ENCODE results near the gene EEF2. TPM values are rescaled to one million over a fixed set of nuclear protein-coding genes. Genes with fewer than 3 reads are reported as not detected.

Gene EEF2
- total and polyA plus RNA-seq, 2 of the 4 experiments (the other 2 are of a cell fraction): 1,505 to 2,161 TPM

DNA sequence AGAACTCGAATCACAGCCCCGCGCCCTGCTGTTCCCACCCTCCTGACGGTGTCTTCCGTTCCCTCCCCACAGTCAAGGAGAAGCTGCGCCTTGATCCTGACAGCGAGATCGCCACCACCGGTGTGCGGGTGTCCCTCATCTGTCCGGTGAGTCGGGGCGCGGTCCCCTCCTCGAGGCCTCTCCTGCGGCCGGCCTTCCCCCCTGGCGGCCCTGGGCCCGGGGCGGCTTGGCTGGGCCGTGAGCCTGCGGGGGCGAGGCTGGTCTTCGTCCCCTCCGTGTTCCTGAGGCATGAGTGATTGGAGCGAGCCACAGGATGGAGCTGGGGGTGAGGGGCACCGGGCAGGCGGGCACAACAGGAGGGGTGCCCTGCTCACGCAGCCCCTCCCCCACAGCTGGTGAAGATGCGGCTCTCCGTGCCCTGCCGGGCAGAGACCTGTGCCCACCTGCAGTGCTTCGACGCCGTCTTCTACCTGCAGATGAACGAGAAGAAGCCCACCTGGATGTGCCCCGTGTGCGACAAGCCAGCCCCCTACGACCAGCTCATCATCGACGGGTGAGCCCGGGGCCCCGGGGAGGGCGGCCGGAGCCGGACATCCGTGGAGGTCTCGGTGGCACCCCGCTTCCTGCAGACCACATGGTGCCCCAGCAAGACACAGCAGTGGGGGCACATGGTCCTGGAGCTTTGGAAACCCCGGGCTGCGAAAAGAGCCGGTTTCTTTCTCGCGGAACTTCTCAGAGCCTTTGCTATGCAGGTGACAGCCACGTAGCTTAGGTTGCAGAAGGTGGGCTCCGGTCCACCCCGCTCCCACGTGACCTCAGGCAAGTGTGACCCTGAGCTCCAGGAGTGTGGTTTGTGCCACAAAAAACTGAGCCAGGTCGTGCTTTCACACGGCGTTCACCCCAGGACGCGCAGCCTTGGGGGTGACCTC is 48.0 kb upstream of the EEF2 start:
- no TSS peak for BruUV-seq (replicated peaks)
- Histone ChIP-seq H3K4me2 (ENCODE audit: low read depth, low read length) (no peak overlapping the region), H2BK5ac (ENCODE audit: low read depth, low read length, poor library complexity, severe bottlenecking) (no peak overlapping the region), H2AK5ac (ENCODE audit: low read depth, low read length) (no peak overlapping the region), H3K23ac (ENCODE audit: low read depth, low read length) (no peak overlapping the region), H3K14ac (replicated peaks; ENCODE audit: low read depth, low read length) (no peak overlapping the region), H2BK120ac (ENCODE audit: low read depth, low read length) (no peak overlapping the region), H3K9me3 (ENCODE audit: control insufficient read depth, insufficient read depth, low read length) (no peaks in the 10 kb centered on the region), H3K27me3 (ENCODE audit: control insufficient read depth, insufficient read depth, low read length) (no peaks in the 10 kb centered on the region), H3K9ac (ENCODE audit: low read depth, low read length) (no peak overlapping the region), H3K9me1 (ENCODE audit: insufficient read depth, low read length) (peaks cover 14% of the 10 kb centered on the region), H3K56ac (ENCODE audit: extremely low read depth, insufficient read depth, low read length) (no peak overlapping the region), H2AFZ (replicated peaks; ENCODE audit: low read length, poor library complexity) (peak overlapping the region; percentile 24), H3K4ac (ENCODE audit: low read depth, low read length) (no peak overlapping the region), H3K4me3 (ENCODE audit: insufficient read depth, low read depth, low read length) (no peak overlapping the region), H2AK9ac (replicated peaks; ENCODE audit: low read depth, low read length, poor library complexity) (no peak overlapping the region), H3K18ac (ENCODE audit: low read depth, low read length) (no peak overlapping the region), H2BK20ac (ENCODE audit: low read depth, low read length) (no peak overlapping the region), H2BK15ac (ENCODE audit: low read depth, low read length) (no peak overlapping the region), H4K91ac (ENCODE audit: insufficient read depth, low read depth, low read length) (no peak overlapping the region), H3K36me3 (ENCODE audit: control insufficient read depth, insufficient read depth, low read length) (peaks cover 69% of the 10 kb centered on the region), H3K4me1 (ENCODE audit: control insufficient read depth, insufficient read depth, low read length) (no peaks in the 10 kb centered on the region), H4K5ac (ENCODE audit: low read depth, low read length) (no peak overlapping the region), H4K20me1 (ENCODE audit: insufficient read depth, low read length) (peaks cover 21% of the 10 kb centered on the region; the same call in 1 of the 2 replicates), H4K8ac (ENCODE audit: low read depth in 2 of 2, low read length in 2 of 2) (no peak overlapping the region), H3K79me1 (ENCODE audit: low read depth in 1 of 2, low read length in 2 of 2) (peaks cover 12 to 16% of the 10 kb centered on the region in 2 experiments; a peak in 3 of 4 replicates), H3K27ac (ENCODE audit: insufficient read depth, low read length) (no peak overlapping the region)
- ChIA-PET CTCF (no interaction called here), POLR2A (ENCODE audit: unreplicated experiment) (no interaction called here)
- DNase-seq (no peak), ATAC-seq (ENCODE audit: low read depth) (no peak)
- WGBS, 2 experiments (ENCODE audit: extremely low coverage in 2 of 2, insufficient read length in 1 of 2): 95% methylated on average over 44 of the region's 63 CpGs; no CpG with 5 or more reads in 1 of the 2 experiments
- intact Hi-C loops (cut with micrococcal nuclease) (no loop called here), in situ Hi-C loops (cut with MboI; ENCODE audit: low sequenced_read_pairs) (no loop called here), dilution Hi-C loops (cut with HindIII; ENCODE audit: low sequenced_read_pairs, unreplicated experiment) (no loop called here)
- TF ChIP-seq MAZ (IDR thresholded peaks at IDR 0.05; ENCODE audit: borderline replicate concordance, low read depth, low read length) (no peak), MAFK (IDR thresholded peaks at IDR 0.05; ENCODE audit: low read depth, low read length) (no peak), CEBPB (IDR thresholded peaks at IDR 0.05; ENCODE audit: low read depth, low read length) (no peak), SMC3 (IDR thresholded peaks at IDR 0.05; ENCODE audit: low read depth, low read length) (no peak), CHD1 (IDR thresholded peaks at IDR 0.05; ENCODE audit: low read depth, low read length) (no peak), MXI1 (IDR thresholded peaks at IDR 0.05; ENCODE audit: borderline replicate concordance, low read depth, low read length) (no peak), BHLHE40 (IDR thresholded peaks at IDR 0.05; ENCODE audit: low read depth, low read length) (no peak), FOS (IDR thresholded peaks at IDR 0.05; ENCODE audit: low read depth, low read length) (no peak), RFX5 (IDR thresholded peaks at IDR 0.05; ENCODE audit: low read depth, low read length) (no peak), POLR2A (IDR thresholded peaks at IDR 0.05; ENCODE audit: low read depth, low read length) (no peak), RAD21 (IDR thresholded peaks at IDR 0.05; ENCODE audit: low read length) (no peak), NFE2L2 (IDR thresholded peaks at IDR 0.05; ENCODE audit: low read depth, low read length) (no peak)
- TF ChIP-seq, protein P1, sequence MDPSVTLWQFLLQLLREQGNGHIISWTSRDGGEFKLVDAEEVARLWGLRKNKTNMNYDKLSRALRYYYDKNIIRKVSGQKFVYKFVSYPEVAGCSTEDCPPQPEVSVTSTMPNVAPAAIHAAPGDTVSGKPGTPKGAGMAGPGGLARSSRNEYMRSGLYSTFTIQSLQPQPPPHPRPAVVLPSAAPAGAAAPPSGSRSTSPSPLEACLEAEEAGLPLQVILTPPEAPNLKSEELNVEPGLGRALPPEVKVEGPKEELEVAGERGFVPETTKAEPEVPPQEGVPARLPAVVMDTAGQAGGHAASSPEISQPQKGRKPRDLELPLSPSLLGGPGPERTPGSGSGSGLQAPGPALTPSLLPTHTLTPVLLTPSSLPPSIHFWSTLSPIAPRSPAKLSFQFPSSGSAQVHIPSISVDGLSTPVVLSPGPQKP (IDR thresholded peaks at IDR 0.05; ENCODE audit: borderline replicate concordance, low read depth, low read length): no peak
- TF ChIP-seq, protein P2, sequence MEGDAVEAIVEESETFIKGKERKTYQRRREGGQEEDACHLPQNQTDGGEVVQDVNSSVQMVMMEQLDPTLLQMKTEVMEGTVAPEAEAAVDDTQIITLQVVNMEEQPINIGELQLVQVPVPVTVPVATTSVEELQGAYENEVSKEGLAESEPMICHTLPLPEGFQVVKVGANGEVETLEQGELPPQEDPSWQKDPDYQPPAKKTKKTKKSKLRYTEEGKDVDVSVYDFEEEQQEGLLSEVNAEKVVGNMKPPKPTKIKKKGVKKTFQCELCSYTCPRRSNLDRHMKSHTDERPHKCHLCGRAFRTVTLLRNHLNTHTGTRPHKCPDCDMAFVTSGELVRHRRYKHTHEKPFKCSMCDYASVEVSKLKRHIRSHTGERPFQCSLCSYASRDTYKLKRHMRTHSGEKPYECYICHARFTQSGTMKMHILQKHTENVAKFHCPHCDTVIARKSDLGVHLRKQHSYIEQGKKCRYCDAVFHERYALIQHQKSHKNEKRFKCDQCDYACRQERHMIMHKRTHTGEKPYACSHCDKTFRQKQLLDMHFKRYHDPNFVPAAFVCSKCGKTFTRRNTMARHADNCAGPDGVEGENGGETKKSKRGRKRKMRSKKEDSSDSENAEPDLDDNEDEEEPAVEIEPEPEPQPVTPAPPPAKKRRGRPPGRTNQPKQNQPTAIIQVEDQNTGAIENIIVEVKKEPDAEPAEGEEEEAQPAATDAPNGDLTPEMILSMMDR (conservative IDR thresholded peaks at IDR 0.05; ENCODE audit: low read depth, low read length): no peak
- TF ChIP-seq, protein P3, sequence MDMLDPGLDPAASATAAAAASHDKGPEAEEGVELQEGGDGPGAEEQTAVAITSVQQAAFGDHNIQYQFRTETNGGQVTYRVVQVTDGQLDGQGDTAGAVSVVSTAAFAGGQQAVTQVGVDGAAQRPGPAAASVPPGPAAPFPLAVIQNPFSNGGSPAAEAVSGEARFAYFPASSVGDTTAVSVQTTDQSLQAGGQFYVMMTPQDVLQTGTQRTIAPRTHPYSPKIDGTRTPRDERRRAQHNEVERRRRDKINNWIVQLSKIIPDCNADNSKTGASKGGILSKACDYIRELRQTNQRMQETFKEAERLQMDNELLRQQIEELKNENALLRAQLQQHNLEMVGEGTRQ (IDR thresholded peaks at IDR 0.05; ENCODE audit: low read depth, low read length): no peak
